ENCODE data around the gene CADM2.
A peak's percentile ranks its signal among the peaks of the same experiment; 100 is the strongest.

CADM2 gene

GRCh38 chr3:84987706-84988504 is 29.1 kb downstream of the CADM2 start:
- no peak overlapping the region for H3K9ac ChIP-seq (ENCODE audit: low read depth, low read length)
- H3K9me3 ChIP-seq (ENCODE audit: insufficient read depth, low read depth, low read length) = no peaks in the 10 kb centered on the region
- H3K27ac ChIP-seq (ENCODE audit: low read length) = no peak overlapping the region
- no peak overlapping the region for H3K4me3 ChIP-seq (ENCODE audit: low read length)
- H3K27me3 ChIP-seq (ENCODE audit: insufficient read depth, low read length) = no peaks in the 10 kb centered on the region
- H3K36me3 ChIP-seq (ENCODE audit: insufficient read depth, low read depth, low read length) = no peaks in the 10 kb centered on the region
- peaks cover 21% of the 10 kb centered on the region; the same call in 1 of the 2 replicates for H3K4me1 ChIP-seq (ENCODE audit: insufficient read depth, low read length)

GRCh38 chr3:84989102-84989501 is 30.3 kb downstream of the CADM2 start:
- Histone ChIP-seq H3K9ac (ENCODE audit: low read depth, low read length) (no peak overlapping the region), H3K27ac (ENCODE audit: low read length) (no peak overlapping the region), H3K9me3 (ENCODE audit: insufficient read depth, low read depth, low read length) (no peaks in the 10 kb centered on the region), H3K4me3 (ENCODE audit: low read length) (no peak overlapping the region), H3K27me3 (ENCODE audit: insufficient read depth, low read length) (no peaks in the 10 kb centered on the region), H3K36me3 (ENCODE audit: insufficient read depth, low read depth, low read length) (no peaks in the 10 kb centered on the region), H3K4me1 (ENCODE audit: insufficient read depth, low read length) (peaks cover 17% of the 10 kb centered on the region; the same call in 1 of the 2 replicates)

- Histone ChIP-seq H3K9me3 (ENCODE audit: insufficient read depth, low read depth, low read length) (no peaks in the 10 kb centered on the region), H3K9ac (ENCODE audit: low read depth, low read length) (no peak overlapping the region), H3K27me3 (ENCODE audit: insufficient read depth, low read length) (no peaks in the 10 kb centered on the region), H3K27ac (ENCODE audit: low read length) (no peak overlapping the region), H3K4me3 (ENCODE audit: low read length) (no peak overlapping the region), H3K4me1 (ENCODE audit: insufficient read depth, low read length) (peaks cover 10% of the 10 kb centered on the region; the same call in 1 of the 2 replicates), H3K36me3 (ENCODE audit: insufficient read depth, low read depth, low read length) (no peaks in the 10 kb centered on the region)
Measured at GRCh38 chr3:84991422-84991900, 32.7 kb downstream of the CADM2 start.

- H3K36me3 ChIP-seq (ENCODE audit: insufficient read depth, low read depth, low read length) = no peaks in the 10 kb centered on the region
- no peak overlapping the region for H3K4me3 ChIP-seq (ENCODE audit: low read length)
- H3K27ac ChIP-seq (ENCODE audit: low read length) = no peak overlapping the region
- H3K4me1 ChIP-seq (ENCODE audit: insufficient read depth, low read length) = peaks cover 17% of the 10 kb centered on the region
- no peaks in the 10 kb centered on the region for H3K9me3 ChIP-seq (ENCODE audit: insufficient read depth, low read depth, low read length)
- H3K27me3 ChIP-seq (ENCODE audit: insufficient read depth, low read length) = no peaks in the 10 kb centered on the region
- H3K9ac ChIP-seq (ENCODE audit: low read depth, low read length) = no peak overlapping the region
Measured at GRCh38 chr3:84993956-84994355, 35.2 kb downstream of the CADM2 start.

GRCh38 chr3:84998545-84998944 is 39.8 kb downstream of the CADM2 start:
- no peaks in the 10 kb centered on the region for H3K36me3 ChIP-seq (ENCODE audit: insufficient read depth, low read depth, low read length)
- no peaks in the 10 kb centered on the region for H3K27me3 ChIP-seq (ENCODE audit: insufficient read depth, low read length)
- H3K27ac ChIP-seq (ENCODE audit: low read length) = no peak overlapping the region
- no peak overlapping the region for H3K9ac ChIP-seq (ENCODE audit: low read depth, low read length)
- H3K4me1 ChIP-seq (ENCODE audit: insufficient read depth, low read length) = peaks cover 20% of the 10 kb centered on the region
- H3K9me3 ChIP-seq (ENCODE audit: insufficient read depth, low read depth, low read length) = no peaks in the 10 kb centered on the region
- no peak overlapping the region for H3K4me3 ChIP-seq (ENCODE audit: low read length)

GRCh38 chr3:85003479-85003878 is 44.7 kb downstream of the CADM2 start:
- peaks cover 26% of the 10 kb centered on the region for H3K4me1 ChIP-seq (ENCODE audit: insufficient read depth, low read length)
- no peak overlapping the region for H3K9ac ChIP-seq (ENCODE audit: low read depth, low read length)
- H3K27ac ChIP-seq (ENCODE audit: low read length) = no peak overlapping the region
- H3K4me3 ChIP-seq (ENCODE audit: low read length) = no peak overlapping the region
- no peaks in the 10 kb centered on the region for H3K36me3 ChIP-seq (ENCODE audit: insufficient read depth, low read depth, low read length)
- H3K27me3 ChIP-seq (ENCODE audit: insufficient read depth, low read length) = no peaks in the 10 kb centered on the region
- H3K9me3 ChIP-seq (ENCODE audit: insufficient read depth, low read depth, low read length) = no peaks in the 10 kb centered on the region

- H3K9me3 ChIP-seq (ENCODE audit: insufficient read depth, low read depth, low read length) = no peaks in the 10 kb centered on the region
Measured at GRCh38 chr3:85004147-85004546, 45.4 kb downstream of the CADM2 start.

GRCh38 chr3:85005946-85006345 is 47.2 kb downstream of the CADM2 start:
- Histone ChIP-seq H3K9ac (ENCODE audit: low read depth, low read length) (no peak overlapping the region), H3K4me3 (ENCODE audit: low read length) (no peak overlapping the region), H3K36me3 (ENCODE audit: insufficient read depth, low read depth, low read length) (no peaks in the 10 kb centered on the region), H3K27ac (ENCODE audit: low read length) (no peak overlapping the region), H3K4me1 (ENCODE audit: insufficient read depth, low read length) (peaks cover 20% of the 10 kb centered on the region; the same call in 1 of the 2 replicates), H3K9me3 (ENCODE audit: insufficient read depth, low read depth, low read length) (no peaks in the 10 kb centered on the region), H3K27me3 (ENCODE audit: insufficient read depth, low read length) (no peaks in the 10 kb centered on the region)

More at GRCh38 chr3:85004147-85004546, 45.4 kb downstream of the CADM2 start:
- no peak overlapping the region for H3K27ac ChIP-seq (ENCODE audit: low read length)
- no peak overlapping the region for H3K9ac ChIP-seq (ENCODE audit: low read depth, low read length)
- H3K4me1 ChIP-seq (ENCODE audit: insufficient read depth, low read length) = peaks cover 20% of the 10 kb centered on the region; the same call in 1 of the 2 replicates
- H3K36me3 ChIP-seq (ENCODE audit: insufficient read depth, low read depth, low read length) = no peaks in the 10 kb centered on the region
- no peak overlapping the region for H3K4me3 ChIP-seq (ENCODE audit: low read length)
- no peaks in the 10 kb centered on the region for H3K27me3 ChIP-seq (ENCODE audit: insufficient read depth, low read length)

GRCh38 chr3:85007195-85008094 is 48.7 kb downstream of the CADM2 start:
- Histone ChIP-seq H3K9me3 (ENCODE audit: insufficient read depth, low read depth, low read length) (no peaks in the 10 kb centered on the region), H3K36me3 (ENCODE audit: insufficient read depth, low read depth, low read length) (no peaks in the 10 kb centered on the region), H3K9ac (ENCODE audit: low read depth, low read length) (no peak overlapping the region), H3K4me1 (ENCODE audit: insufficient read depth, low read length) (peaks cover 16% of the 10 kb centered on the region; the same call in 1 of the 2 replicates), H3K27ac (ENCODE audit: low read length) (no peak overlapping the region), H3K4me3 (ENCODE audit: low read length) (no peak overlapping the region), H3K27me3 (ENCODE audit: insufficient read depth, low read length) (no peaks in the 10 kb centered on the region)

- Histone ChIP-seq H3K36me3 (ENCODE audit: insufficient read depth, low read depth, low read length) (no peaks in the 10 kb centered on the region), H3K27ac (ENCODE audit: low read length) (no peak overlapping the region), H3K4me1 (ENCODE audit: insufficient read depth, low read length) (peaks cover 11% of the 10 kb centered on the region; the same call in 1 of the 2 replicates), H3K27me3 (ENCODE audit: insufficient read depth, low read length) (no peaks in the 10 kb centered on the region), H3K9ac (ENCODE audit: low read depth, low read length) (no peak overlapping the region), H3K4me3 (ENCODE audit: low read length) (no peak overlapping the region), H3K9me3 (ENCODE audit: insufficient read depth, low read depth, low read length) (no peaks in the 10 kb centered on the region)
Measured at GRCh38 chr3:85020828-85021227, 62.0 kb downstream of the CADM2 start.

- H3K9me3 ChIP-seq (ENCODE audit: insufficient read depth, low read depth, low read length) = no peaks in the 10 kb centered on the region
- H3K4me1 ChIP-seq (ENCODE audit: insufficient read depth, low read length) = peaks cover 20% of the 10 kb centered on the region; the same call in 1 of the 2 replicates
- H3K36me3 ChIP-seq (ENCODE audit: insufficient read depth, low read depth, low read length) = no peaks in the 10 kb centered on the region
- no peaks in the 10 kb centered on the region for H3K27me3 ChIP-seq (ENCODE audit: insufficient read depth, low read length)
- H3K27ac ChIP-seq (ENCODE audit: low read length) = no peak overlapping the region
- no peak overlapping the region for H3K9ac ChIP-seq (ENCODE audit: low read depth, low read length)
- peak overlapping the region; percentile 7; the same call in 1 of the 2 replicates for H3K4me3 ChIP-seq (ENCODE audit: low read length)
Measured at GRCh38 chr3:85030052-85030451, 71.3 kb downstream of the CADM2 start.
